Measurements from ENCODE around the gene DOCK11. TPM values are rescaled to one million over a fixed set of nuclear protein-coding genes. Genes with fewer than 3 reads are reported as not detected.

Gene DOCK11
- polyA plus RNA-seq, 10 donors: 16.8 to 31.9 (median 26.0) TPM

DNA sequence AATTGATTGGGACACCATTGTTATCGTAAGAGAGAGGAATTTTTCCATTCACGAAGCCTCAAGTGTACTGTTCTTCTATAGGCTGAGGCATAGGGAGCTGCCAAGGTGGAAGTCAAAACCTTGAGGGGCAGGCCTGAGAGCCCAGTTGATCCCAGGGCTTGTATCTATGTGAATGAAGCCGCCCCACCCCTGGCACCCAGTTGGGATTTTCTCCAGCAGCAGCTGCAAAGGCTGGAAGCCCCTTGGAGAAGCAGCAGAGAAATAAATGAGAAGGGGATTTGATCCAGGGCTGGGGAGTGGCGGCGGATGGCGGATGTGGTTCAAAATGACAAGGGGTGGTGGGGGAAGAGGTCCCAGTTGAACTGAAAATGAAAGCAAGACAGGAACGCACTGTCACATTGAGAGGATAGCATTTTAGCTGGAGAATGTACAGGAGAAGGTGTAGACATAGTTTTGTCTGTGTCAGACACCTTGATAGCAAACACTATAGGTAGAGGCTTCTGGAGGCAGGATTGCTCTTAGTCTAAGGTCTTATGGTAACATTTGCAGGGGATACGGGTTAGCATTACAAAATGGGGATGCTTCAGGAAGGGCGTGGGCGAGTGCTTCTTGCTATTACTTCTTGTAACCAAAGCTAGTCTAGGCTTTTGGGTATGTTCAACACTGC is 32.6 kb downstream of the DOCK11 start:
- DNase-seq: no peak

DNA sequence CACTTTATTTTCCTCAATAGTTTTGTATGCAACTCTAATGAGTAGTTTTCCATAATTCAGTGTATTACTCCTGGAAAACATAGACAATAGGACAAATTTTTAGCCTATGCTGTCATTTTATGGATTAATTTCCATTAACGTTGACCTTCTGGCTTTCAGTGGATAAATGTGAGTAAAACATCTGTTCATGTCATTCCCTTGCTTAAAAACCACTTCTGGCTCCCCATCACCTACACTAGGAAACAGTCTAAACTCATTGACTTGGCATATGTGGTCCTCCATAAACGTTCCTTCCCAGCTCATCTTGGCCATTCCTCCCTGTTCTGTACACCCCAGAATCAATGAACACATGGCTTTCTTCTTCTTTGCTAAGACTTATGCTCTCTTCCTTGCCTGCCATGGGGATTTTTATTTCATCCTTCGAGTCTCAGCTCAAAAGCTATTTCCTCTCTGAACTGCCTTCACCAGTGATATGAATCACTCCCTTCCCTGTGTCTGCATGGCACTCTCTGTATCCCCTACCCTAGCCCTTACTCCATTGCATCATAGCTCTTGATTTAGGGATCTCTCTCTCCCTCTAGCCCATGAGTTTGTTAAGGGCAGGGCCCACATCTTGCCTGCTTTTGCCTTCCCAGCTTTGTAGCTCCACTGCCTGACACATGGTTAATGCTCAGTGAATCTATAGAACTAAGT is 34.8 kb downstream of the DOCK11 start:
- DNase-seq: peak in 1 of 3 donors; percentile 65

DNA sequence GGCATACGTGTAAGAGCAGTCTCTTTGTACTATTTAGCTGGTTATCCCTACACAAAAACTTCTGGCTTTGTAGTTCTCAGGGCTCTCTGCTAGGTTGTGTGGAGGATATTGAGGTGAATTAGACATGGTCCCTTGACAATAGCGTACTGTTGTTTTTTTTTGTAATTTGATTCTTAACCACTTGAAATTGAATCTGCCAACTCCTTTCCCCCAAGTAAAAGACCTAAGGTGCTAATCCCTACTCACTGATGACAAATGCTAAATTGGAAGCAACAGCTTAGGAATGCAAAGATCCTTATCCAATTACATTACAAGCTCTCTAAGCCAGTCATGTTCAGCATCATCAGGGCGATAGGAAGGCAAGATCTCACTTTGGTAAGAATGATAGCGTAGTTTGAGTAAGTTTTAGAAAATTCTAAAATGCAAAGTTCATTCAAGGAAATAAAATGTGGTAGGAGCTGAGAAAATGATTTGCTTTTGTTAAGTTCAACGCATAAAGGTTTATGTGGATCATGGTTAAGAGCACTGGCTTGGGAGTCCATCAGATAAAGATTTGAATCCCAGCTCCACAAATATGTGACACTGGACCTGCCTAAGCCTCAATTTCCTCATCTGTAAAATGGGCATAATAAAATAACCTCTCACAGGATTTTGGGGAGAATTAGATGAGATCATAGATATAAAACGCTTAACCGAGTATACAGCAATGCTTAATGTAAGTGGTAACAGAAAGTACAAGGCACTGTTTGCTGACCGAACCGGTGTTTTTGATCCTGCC is 39.3 kb downstream of the DOCK11 start:
- DNase-seq: no peak

DNA sequence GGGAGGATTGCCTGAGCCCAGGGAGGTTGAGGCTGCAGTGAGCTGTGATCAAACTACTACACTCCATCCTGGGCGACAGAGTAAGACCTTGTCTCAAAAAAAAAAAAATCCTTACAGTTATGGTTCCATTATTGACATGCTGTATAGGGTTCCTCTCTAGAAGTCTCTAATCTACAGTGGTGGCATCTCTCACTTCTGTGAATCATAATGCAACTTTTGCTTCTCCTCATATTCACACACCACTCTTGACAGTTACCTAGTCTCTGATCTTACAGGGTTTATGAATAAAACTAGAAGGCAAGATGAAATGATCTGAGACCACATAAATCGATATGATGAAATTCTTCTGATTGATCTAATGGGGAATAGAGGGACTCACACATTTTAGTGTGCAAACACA is 40.6 kb downstream of the DOCK11 start:
- DNase-seq: no peak

DNA sequence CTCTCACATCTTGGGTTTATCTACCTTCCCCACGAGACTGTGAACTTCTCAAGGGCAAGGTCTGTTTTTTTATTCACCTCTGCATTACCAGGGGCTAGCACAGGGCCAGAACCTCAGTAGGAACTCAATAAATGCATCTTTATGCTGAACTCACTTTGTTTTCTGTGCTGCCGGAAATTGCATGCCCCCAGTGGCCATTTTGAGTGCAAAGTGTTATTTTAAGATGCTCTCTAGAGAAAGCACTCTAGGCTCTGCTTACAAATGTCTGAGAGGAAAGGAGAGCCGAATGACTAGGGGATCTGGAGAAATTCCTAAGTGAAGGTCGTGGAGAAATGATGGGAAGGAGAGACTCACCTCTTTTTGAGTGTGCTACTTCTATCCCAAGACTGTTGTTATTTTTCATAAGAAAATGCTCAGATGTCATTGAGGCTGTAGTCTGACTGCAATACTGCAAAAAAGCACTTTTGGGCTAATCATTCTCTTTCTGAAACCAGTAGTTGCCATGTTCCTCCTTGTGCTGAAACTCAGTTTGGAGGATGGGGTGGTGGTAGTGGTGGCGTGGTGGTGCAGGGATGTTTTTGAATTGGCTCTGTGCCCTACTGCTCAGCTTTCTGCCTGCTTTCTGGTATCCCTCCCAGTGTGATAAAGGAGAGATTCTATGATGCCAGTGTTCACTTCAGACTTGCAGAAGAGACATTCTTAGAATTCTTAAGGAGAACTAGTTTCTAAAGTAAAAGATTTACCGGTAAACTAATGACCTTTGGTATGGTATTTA is 41.3 kb downstream of the DOCK11 start:
- peak in 1 of 3 donors; percentile 61 for DNase-seq

DNA sequence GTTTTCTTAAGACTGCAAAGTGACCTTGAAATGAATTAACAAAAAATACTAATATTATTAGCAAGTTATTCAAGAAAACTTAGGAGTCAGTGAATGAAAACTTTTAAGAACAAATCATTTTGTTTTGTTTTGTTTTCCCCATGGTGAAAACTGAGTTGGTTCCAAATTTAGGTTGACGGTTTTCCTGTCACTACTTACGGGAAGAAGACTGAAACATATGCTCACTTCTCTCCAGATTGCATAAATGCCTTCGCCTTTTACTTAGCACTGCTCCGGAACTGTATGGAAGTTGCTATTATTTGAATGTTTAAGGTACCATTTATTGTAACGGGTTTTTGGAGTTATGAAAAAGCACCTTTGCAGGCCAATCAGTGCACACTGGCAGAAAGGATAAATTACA is 42.8 kb downstream of the DOCK11 start:
- no peak for DNase-seq

DNA sequence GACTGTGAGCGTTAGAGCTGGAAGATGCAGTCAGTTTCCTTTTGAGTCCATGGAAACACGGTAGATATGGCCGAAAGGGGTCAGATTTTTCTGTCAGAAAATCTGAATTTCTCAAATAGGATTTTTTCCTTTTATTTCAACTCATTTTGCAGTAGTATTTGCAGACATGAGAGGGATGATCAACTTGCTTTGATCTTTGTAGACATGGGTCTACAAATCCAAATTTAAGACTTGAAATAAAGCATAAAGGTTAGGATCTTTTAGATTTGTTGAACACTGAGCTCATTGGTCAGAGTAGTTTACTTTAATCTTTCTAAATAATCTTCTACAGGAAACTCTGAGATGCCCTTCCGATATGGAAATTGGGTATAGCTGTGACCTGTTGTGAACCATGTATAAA is 44.7 kb downstream of the DOCK11 start:
- no peak for DNase-seq

DNA sequence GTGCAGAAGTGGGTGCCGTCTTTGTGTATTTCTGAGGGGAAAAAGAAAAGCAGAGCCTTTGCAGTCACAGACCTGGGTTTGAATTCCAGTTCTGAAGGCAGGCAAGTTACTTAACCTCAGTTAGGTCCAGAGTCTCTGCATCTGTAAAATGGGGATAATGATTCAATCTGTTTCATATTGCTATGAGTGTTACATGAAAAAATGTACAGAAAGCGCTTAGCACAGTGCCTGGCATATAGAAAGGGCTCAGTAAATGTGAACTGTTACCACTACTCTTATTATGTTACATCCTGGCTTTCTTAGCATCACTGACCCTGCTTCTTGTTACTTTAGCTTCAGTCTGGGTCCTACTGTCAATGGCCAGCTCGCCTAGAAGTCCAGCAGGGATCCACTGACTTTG is 45.9 kb downstream of the DOCK11 start:
- no peak for DNase-seq

DNA sequence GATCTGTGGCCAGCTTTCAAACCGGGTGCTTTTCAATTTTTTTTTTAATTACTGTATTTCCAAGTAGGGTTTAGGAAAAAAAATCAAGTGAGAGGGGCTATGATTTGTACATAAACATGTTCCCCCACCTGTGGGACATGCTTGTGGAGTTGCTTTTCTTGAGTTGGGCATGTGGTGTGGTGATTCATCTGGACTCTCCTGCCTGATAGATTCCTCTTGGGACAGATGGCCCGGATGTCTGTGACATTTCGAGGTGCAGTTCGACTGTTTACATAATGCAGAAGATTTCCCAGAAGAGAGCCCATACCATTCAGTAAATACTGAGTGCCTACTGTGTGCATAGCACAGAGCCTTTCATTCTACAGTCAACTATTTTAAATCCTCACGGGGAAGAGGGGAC is 49.9 kb downstream of the DOCK11 start:
- DNase-seq: no peak

DNA sequence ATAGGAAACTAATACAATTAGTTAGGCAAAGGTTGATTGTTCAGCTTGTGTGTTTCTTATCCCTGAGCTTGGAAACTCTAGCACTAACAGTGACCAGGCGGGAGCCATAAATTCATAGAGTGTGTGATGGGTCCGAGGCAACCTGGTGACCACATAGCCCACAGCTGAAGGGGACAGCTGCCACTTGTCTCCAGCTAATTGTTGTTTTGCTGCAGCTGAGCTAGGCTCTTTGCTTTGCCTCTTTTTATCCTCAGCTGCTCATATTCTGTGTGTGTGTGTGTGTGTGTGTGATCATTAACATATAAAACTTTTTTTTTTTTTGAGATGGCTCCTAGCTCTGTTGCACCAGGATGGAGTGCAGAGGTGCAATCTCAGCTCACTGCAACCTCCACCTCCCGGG is 53.2 kb downstream of the DOCK11 start:
- no peak for DNase-seq

DNA sequence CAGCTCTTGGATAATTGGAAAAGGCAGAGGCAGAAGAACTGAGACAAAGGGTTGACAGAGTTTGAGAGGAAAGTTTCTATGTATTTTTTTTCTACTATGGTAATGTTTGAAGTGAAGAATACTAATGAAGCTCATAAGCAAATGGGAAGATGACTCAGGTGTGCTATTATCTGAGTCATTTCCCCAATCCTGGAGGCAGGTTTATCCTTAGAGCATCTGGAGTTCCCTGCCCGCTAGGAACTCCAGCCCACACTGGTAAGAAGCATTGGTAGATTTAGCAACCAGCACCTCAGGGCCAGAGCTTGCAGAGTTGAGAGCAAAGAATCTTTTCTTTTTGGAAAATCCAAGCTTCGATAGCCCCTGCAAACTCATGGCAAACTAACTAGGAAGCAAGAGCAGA is 55.2 kb downstream of the DOCK11 start:
- DNase-seq: no peak

DNA sequence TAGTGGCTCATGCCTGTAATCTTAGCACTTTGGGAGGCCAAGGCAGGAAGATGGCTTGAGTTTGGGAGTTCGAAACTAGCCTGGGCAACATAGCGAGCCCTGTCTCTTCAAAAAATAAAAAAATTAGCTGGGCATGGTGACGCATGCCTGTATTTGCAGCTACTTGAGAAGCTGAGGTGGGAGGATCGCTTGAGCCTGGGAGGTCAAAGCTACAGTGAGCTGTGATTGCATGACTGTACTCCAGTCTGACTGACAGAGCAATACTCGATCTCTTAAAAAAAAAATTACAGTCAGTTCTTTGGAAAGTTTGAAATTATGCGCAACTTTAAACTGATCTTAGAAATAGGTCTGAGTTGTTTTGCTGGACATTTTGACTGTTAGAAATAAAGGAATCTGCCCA is 55.8 kb downstream of the DOCK11 start:
- no peak for DNase-seq

DNA sequence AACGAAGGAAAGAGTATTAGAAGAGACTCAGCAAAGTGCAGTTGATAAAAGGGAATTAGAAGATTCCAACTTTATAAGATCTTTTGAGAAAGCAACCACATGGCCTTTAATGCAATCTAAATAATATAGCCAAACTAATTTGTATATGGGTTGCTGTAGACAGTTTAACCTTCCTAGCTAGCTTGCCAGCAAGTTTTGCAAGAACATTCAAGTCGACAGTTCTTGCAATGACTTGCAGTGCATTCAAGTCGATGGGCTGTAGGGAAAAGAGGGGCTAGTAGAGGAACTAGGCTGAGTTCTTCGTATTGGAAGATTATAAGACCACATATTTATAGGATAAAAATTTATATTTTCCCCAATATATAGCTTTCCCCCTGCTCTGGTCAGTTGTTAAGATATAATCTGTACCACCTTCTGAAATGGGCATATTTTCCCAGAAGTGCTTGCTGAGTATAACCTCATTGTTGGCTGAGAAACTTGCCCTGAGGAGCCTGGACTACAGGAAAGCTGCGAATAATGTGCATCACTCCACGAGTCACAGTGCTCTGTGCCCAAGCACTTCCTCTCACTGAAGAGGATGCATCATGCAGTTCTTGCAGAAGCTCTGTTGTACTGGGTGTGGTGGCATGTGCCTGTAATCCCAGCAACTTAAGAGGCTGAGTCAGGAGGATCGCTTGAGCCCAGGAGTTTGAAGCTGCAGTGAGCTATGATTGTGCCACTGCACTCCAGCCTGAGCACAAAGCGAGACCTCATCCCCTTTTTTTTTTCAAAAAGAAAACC is 56.7 kb downstream of the DOCK11 start:
- DNase-seq: no peak

DNA sequence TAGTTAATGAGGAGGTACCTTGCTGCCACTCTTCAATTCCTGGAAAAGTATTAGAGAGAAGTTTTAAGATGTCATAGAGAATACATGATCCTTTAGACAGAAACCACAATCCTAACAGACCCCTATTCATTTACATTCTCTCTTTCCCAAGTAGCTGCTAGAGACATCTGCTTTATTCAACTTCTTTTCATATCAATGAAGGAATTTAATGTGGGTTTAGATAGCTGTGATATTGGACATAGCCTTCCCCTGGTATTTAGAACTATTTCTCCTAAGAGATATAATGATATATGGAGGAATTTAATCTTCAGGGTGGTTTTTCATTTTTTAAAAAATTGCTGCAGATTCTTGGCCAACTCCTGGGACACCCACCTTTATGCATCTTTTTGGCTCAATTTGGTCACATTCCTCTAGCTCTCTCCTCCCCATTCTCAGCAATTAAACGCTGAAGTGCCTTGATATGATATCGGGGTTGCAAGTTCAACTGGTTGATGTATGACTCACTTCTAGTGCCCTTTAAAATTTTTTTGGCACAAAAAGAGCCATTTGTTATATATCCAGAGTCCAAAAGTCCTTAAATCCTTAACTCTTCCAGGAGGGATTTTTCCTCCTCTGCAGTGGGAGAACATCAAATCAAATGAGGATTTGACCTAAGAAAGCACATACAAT is 57.6 kb downstream of the DOCK11 start:
- no peak for DNase-seq

DNA sequence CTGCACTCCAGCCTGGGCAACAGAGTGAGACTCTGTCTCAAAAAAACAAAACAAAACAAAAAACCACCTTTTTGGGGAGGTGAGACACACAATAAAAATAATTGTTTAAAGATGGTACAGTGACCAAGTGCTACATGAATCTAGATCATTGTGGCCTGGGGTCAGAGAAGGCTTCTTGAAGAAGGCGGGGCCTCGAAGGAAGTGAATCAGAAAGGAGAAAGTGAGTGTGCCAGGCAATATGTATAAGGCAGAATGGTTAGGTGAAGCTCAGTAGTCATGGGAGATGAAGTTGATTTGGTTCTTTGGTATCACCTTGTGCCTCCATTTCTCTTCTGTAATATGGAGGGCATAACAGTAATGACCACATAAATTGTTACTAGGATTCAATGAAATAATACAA is 58.9 kb downstream of the DOCK11 start:
- no peak for DNase-seq

DNA sequence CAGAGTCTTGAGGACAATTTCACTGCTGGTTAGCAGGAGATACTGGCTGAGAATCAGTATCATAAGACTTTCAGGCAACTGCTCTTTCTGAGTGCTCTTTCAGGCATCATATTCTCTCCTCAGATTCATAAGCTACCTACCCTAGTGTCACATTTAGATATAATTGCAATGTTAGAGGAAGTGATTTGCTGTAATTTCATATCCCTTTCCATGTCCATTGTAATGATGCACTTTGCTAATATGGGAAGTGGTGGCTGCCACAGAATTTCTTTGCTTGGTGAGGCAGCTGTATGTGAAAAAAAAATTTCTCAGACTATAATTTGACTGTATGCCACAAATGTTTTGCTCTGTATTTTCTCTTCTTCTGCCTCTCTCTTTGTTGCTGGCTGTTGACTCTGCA is 63.3 kb downstream of the DOCK11 start:
- no peak for DNase-seq

DNA sequence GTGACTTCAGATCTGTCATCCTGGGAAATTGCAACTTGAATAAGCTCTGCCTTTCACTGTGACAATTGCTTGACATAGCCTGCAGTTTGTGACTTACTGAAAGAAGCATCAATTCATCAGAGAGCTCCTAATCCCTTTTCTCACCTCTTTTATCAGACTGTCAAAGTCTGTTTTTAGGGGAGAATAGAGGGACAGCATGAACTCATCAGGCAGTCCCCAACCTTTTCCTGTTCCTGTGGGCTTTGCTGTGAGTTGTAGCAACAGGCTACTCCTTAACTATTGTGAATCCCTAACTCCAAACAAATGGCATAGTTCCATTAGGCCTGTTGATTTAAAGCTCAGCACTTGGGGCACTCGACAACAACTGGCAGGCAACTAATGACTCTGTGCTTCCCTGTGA is 64.9 kb downstream of the DOCK11 start:
- DNase-seq: no peak

DNA sequence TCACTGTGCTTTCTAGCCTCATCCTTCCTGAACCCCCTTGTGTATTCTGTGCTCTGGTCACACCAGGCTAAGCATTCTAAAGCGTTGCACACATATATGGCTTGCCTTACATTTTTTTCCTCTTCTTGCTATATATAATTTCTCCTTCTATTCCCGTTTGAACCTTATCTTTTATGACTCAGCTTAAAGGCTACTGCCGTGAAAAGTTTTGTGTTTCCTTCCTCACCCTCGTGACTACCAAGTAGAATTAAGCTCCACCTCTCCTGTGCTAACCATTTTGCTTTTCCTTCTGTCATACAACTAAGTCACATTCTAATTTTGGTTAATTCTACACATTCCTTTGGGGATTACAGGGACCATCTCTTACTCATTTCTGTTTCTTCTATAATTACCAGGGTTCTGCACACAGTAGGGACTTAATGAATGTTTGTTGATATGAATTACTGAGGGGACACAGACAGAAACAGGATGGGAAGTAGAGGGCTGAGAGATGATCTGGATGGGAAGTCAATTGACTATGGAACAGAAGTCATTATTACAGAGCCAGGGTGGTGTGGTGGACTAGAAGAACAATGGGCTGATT is 67.1 kb downstream of the DOCK11 start:
- DNase-seq: no peak

DNA sequence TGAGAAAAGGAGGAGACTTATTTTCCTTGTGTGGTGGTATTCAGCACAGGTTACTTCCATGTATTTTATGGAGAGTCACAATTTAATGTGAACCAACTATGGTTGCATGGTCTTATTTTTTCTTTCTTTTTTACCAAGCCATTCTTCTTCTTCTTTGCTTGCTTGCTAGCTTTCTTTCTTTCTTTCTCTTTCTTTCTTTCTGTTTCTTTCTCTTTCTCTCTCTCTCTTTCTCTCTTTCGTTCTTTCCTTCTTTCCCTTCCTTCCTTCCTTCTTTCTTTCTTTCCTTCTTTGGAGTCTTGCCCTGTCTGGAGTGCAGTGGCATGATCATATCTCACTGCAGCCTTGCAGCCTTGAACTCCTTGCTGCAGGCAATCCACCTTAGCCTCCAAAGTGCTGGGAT is 68.9 kb downstream of the DOCK11 start:
- DNase-seq: no peak

DNA sequence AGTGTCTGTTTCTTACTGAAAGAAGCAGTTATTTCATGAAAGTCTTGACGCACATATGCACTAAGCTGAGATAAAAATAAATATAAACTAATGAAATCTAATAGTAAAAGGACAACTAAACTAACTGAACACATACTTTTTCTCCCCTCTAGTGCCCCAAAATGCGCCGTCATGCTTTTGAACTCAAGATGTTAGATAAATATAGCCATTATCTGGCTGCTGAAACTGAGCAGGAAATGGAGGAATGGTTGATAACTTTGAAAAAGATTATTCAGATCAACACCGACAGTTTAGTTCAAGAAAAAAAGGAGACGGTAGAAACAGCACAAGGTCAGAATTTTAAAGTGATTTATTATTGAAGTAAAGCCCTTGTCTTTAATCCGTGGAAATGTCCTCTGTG is 70.2 kb downstream of the DOCK11 start:
- no peak for DNase-seq
